ENCODE results near the gene PAXX.

Gene PAXX

GRCh38 chr9:136962163-136962562 lies 30.1 kb upstream of the PAXX start:
- WGBS, 2 experiments (ENCODE audit: insufficient coverage in 2 of 2): 94 to 98% methylated on average over 7 to 9 of the region's 9 CpGs
- Histone ChIP-seq H3K4me1 (ENCODE audit: control insufficient read depth, insufficient read depth, low read length, poor library complexity, severe bottlenecking) (peaks cover 3% of the 10 kb centered on the region), H3K27ac (ENCODE audit: low read depth, low read length, severe bottlenecking) (no peak overlapping the region), H3K9me3 (ENCODE audit: control insufficient read depth, low read length) (no peaks in the 10 kb centered on the region), H3K4me3 (ENCODE audit: extremely low read depth, insufficient read depth, low read length, poor library complexity, severe bottlenecking) (no peak overlapping the region), H3K36me3 (ENCODE audit: control insufficient read depth, insufficient read depth, low read length) (no peaks in the 10 kb centered on the region)

DNA sequence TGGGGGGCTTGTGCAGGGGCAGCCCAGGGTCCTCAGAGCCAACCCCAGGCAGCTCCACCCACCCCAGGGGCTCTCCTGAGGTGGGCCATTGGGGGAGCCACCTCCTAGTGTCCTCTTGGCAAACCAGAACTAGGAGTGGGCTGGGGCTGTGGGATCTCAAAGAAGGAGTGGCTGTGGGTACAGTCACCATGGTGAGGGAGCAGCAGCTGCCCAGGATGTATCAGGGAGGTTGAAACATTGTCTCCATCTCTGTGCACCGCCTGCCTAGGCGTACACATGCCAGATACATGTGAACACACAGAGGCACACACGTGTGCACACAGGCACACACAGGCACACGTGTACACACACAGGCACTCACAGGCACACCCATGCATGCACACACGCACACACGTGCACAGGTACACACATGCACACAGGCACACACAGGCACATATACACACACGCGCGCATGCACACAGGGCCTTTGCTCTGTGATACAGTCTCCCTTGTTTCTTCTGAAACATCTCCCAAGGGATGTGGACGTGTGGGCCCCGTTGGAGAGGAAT lies 29.4 kb upstream of the PAXX start:
- Histone ChIP-seq H3K4me1 (ENCODE audit: control insufficient read depth, insufficient read depth, low read length, poor library complexity, severe bottlenecking) (peaks cover 3% of the 10 kb centered on the region), H3K9me3 (ENCODE audit: control insufficient read depth, low read length) (no peaks in the 10 kb centered on the region), H3K36me3 (ENCODE audit: control insufficient read depth, insufficient read depth, low read length) (no peaks in the 10 kb centered on the region), H3K27ac (ENCODE audit: low read depth, low read length, severe bottlenecking) (no peak overlapping the region), H3K4me3 (ENCODE audit: extremely low read depth, insufficient read depth, low read length, poor library complexity, severe bottlenecking) (no peak overlapping the region)
- 97 to 100% methylated on average over 4 to 6 of the region's 11 CpGs for WGBS, 2 experiments (ENCODE audit: insufficient coverage in 2 of 2)

DNA sequence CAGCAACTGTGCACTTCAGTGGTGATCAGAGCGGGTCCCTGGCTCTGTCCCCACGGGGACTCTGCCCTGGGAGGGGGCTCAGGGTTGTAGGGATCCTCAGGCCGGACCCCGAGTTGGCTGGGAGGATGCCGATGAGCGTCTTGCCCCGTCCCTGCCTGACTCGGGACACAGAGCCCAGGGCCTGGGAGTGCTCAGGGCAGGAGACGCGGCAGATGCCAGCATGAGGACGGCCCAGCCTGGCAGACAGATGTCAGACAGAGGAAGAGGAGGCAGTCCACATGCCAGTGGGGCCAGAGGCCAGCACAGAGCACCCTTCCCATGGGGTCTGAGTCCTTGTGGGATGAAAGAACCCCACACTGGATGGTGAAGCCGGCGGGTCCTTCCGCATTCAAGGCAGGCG lies 28.9 kb upstream of the PAXX start:
- H3K4me1 ChIP-seq (ENCODE audit: control insufficient read depth, insufficient read depth, low read length, poor library complexity, severe bottlenecking): peaks cover 3% of the 10 kb centered on the region
- H3K4me3 ChIP-seq (ENCODE audit: extremely low read depth, insufficient read depth, low read length, poor library complexity, severe bottlenecking): no peak overlapping the region
- no peaks in the 10 kb centered on the region for H3K9me3 ChIP-seq (ENCODE audit: control insufficient read depth, low read length)
- WGBS, 2 experiments (ENCODE audit: insufficient coverage in 2 of 2): 91 to 94% methylated on average over 15 of the region's 15 CpGs
- H3K27ac ChIP-seq (ENCODE audit: low read depth, low read length, severe bottlenecking): no peak overlapping the region
- H3K36me3 ChIP-seq (ENCODE audit: control insufficient read depth, insufficient read depth, low read length): no peaks in the 10 kb centered on the region

DNA sequence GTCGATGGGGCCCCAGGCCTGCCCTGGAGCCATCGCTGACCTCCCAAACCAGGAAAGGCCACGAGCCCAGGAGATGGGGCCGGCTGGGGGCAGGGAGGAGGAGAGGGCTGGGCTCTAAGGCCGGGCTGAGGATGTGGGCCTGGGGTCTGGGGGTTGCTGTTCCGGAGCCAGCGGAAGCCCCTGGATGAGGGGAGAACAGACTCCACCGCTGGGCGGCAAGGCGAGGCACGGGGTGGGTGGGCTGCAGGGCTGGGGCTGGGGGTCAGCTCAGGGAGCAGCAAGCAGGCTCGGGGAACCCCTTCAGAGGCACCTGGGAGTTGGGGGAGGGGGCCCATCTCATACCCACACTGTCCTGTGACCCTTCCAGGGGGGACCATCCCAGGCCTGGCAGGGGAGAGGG lies 28.5 kb upstream of the PAXX start:
- Histone ChIP-seq H3K27ac (ENCODE audit: low read depth, low read length, severe bottlenecking) (no peak overlapping the region), H3K9me3 (ENCODE audit: control insufficient read depth, low read length) (no peaks in the 10 kb centered on the region), H3K4me1 (ENCODE audit: control insufficient read depth, insufficient read depth, low read length, poor library complexity, severe bottlenecking) (peaks cover 3% of the 10 kb centered on the region), H3K4me3 (ENCODE audit: extremely low read depth, insufficient read depth, low read length, poor library complexity, severe bottlenecking) (no peak overlapping the region), H3K36me3 (ENCODE audit: control insufficient read depth, insufficient read depth, low read length) (no peaks in the 10 kb centered on the region)
- 72 to 90% methylated on average over 3 to 8 of the region's 12 CpGs for WGBS, 2 experiments (ENCODE audit: insufficient coverage in 2 of 2)

DNA sequence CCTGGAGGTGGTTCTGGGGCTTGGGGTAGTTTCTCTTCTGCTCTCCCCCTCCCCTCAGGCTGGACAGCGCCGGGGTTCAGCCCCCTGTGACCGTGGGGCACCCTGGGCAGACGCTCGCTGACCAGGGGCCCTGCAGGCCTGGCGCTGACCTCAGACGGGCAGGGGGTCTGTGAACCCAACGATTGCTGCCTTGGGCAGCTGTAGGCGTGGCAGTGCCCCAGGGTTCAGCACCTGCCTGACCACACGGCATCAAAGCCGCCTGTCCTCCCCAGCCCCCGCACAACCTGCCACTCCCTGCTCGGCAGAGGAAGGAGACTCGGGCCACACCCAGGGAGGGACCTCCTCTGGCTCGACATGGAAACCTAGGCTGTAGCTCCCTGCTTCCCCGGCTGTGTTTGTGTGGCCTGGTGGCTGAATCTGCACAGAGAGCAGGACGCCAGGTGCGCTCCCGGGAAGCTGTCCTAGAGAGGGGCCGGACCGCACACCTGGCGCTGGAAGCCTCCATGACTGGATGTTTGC lies 28.0 kb upstream of the PAXX start:
- H3K4me3 ChIP-seq (ENCODE audit: extremely low read depth, insufficient read depth, low read length, poor library complexity, severe bottlenecking): no peak overlapping the region
- H3K27ac ChIP-seq (ENCODE audit: low read depth, low read length, severe bottlenecking): no peak overlapping the region
- WGBS, 2 experiments (ENCODE audit: insufficient coverage in 2 of 2): 83 to 86% methylated on average over 17 to 22 of the region's 22 CpGs
- no peaks in the 10 kb centered on the region for H3K36me3 ChIP-seq (ENCODE audit: control insufficient read depth, insufficient read depth, low read length)
- no peaks in the 10 kb centered on the region for H3K9me3 ChIP-seq (ENCODE audit: control insufficient read depth, low read length)
- H3K4me1 ChIP-seq (ENCODE audit: control insufficient read depth, insufficient read depth, low read length, poor library complexity, severe bottlenecking): peaks cover 3% of the 10 kb centered on the region

DNA sequence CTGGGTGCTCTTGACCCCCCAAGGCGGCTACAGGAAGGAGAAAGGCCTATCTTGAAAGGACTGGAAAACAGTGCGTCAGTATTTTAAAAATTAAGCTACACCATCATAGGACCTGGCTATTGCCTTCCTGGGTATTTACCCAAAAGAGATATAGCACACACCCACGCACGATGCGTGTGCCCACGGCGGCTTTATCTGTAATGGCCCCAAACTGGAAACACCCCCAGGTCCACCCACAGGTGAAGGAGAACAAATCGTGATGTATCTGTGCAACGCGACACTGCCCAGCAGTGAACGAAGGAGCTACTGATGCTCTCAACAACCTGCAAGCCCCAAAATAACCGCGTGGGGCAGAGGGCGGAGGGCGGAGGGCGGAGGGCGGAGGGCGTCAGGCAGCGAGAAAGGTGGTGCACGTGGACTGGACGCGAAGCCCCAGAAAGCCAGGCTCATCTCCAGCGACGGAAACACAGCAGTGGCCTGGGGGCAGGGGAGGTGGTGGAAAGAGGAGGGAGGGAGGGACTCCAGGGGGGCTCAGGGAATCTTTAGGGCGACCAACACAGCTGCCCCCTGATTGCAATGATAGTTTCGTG lies 27.3 kb upstream of the PAXX start:
- WGBS, 2 experiments (ENCODE audit: insufficient coverage in 2 of 2): 91 to 93% methylated on average over 18 to 24 of the region's 26 CpGs
- Histone ChIP-seq H3K36me3 (ENCODE audit: control insufficient read depth, insufficient read depth, low read length) (no peaks in the 10 kb centered on the region), H3K27ac (ENCODE audit: low read depth, low read length, severe bottlenecking) (no peak overlapping the region), H3K4me1 (ENCODE audit: control insufficient read depth, insufficient read depth, low read length, poor library complexity, severe bottlenecking) (peaks cover 3% of the 10 kb centered on the region), H3K9me3 (ENCODE audit: control insufficient read depth, low read length) (no peaks in the 10 kb centered on the region), H3K4me3 (ENCODE audit: extremely low read depth, insufficient read depth, low read length, poor library complexity, severe bottlenecking) (no peak overlapping the region)

DNA sequence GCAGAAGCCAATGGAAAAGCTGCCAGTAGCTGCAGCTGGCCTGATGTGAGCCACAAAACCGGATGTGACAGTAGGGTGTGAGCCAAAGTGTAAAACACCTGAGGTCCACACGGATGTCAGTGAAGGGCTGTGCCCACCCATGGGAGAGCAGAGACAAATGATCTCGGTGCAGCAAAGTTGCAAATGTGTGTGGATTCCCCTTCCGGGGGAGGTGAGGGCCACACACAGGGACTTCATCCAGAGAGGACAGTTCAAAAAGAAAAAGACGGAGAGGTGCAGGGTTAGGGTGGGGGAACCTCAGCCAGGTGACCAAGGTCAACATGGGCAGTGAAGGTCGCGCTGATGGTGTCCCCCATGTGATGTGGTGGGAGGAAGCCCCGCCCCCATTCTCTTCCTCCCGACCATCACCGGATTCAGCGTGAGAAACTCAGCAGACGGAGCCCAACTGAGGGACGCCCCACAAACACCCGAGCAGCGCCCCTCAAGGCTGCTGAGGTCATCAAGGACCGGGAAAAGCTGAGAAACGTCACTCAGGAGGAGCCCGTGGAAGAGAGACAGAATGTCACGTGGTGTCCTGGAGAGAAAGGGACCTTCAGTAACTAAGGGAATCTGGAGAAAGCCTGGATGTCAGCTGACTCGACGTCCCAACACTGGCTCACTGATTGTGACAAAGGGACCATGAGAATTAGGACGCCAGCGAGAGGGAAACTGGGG lies 26.3 kb upstream of the PAXX start:
- H3K9me3 ChIP-seq (ENCODE audit: control insufficient read depth, low read length): no peaks in the 10 kb centered on the region
- H3K27ac ChIP-seq (ENCODE audit: low read depth, low read length, severe bottlenecking): no peak overlapping the region
- no peaks in the 10 kb centered on the region for H3K36me3 ChIP-seq (ENCODE audit: control insufficient read depth, insufficient read depth, low read length)
- H3K4me1 ChIP-seq (ENCODE audit: control insufficient read depth, insufficient read depth, low read length, poor library complexity, severe bottlenecking): peaks cover 2% of the 10 kb centered on the region
- H3K4me3 ChIP-seq (ENCODE audit: extremely low read depth, insufficient read depth, low read length, poor library complexity, severe bottlenecking): no peak overlapping the region
- 63 to 66% methylated on average over 20 to 21 of the region's 23 CpGs for WGBS, 2 experiments (ENCODE audit: insufficient coverage in 2 of 2)

DNA sequence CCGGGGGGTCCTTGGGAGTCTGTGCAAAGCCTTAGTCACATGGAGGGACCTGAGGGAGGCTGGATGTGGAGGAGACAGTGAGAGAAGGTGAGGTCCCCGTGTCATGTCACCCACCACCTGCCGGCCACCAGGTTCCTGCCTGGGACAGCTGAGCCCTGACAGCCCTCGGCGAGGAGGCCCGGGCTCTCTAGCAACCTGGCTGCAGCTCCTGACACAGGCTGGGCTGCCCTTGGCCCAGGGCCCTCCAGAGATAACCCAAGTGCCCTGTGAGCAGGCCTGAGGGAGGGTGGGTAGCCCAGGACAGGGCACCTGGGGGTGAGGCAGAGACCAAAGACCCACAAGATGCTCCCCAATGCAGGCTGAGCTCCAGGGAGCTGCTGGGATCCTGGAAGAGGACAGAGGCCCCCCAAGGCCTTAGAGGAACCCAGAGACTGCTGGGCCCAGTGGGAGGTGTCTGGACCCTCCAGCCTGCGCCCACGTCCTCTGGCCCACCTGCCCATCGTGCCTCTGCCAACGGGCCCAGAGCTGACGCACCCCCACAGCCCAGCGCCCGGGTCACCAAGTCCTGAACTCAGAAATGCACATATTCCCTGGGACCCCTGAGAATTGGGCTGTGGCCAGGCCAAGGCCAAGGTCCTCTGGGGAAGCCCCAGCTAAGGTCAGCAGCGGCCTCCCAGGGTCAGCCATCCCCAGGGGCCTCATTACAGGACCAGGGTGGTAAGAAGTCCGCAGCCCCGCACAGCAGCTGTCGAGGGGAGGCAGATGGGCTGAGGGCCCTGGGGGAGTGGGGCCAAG lies 23.7 kb upstream of the PAXX start:
- no peak overlapping the region for H3K27ac ChIP-seq (ENCODE audit: low read depth, low read length, severe bottlenecking)
- no peak overlapping the region for H3K4me3 ChIP-seq (ENCODE audit: extremely low read depth, insufficient read depth, low read length, poor library complexity, severe bottlenecking)
- no peaks in the 10 kb centered on the region for H3K4me1 ChIP-seq (ENCODE audit: control insufficient read depth, insufficient read depth, low read length, poor library complexity, severe bottlenecking)
- no peaks in the 10 kb centered on the region for H3K9me3 ChIP-seq (ENCODE audit: control insufficient read depth, low read length)
- 90 to 95% methylated on average over 15 of the region's 17 CpGs for WGBS, 2 experiments (ENCODE audit: insufficient coverage in 2 of 2)
- H3K36me3 ChIP-seq (ENCODE audit: control insufficient read depth, insufficient read depth, low read length): no peaks in the 10 kb centered on the region

- no peaks in the 10 kb centered on the region for H3K9me3 ChIP-seq (ENCODE audit: control insufficient read depth, low read length)
- WGBS, 2 experiments (ENCODE audit: insufficient coverage in 2 of 2): 87 to 95% methylated on average over 16 to 17 of the region's 17 CpGs
- no peak overlapping the region for H3K4me3 ChIP-seq (ENCODE audit: extremely low read depth, insufficient read depth, low read length, poor library complexity, severe bottlenecking)
- no peaks in the 10 kb centered on the region for H3K4me1 ChIP-seq (ENCODE audit: control insufficient read depth, insufficient read depth, low read length, poor library complexity, severe bottlenecking)
- no peak overlapping the region for H3K27ac ChIP-seq (ENCODE audit: low read depth, low read length, severe bottlenecking)
- no peaks in the 10 kb centered on the region for H3K36me3 ChIP-seq (ENCODE audit: control insufficient read depth, insufficient read depth, low read length)
These were observed 23.1 kb upstream of the PAXX start for GRCh38 chr9:136969150-136969549.

DNA sequence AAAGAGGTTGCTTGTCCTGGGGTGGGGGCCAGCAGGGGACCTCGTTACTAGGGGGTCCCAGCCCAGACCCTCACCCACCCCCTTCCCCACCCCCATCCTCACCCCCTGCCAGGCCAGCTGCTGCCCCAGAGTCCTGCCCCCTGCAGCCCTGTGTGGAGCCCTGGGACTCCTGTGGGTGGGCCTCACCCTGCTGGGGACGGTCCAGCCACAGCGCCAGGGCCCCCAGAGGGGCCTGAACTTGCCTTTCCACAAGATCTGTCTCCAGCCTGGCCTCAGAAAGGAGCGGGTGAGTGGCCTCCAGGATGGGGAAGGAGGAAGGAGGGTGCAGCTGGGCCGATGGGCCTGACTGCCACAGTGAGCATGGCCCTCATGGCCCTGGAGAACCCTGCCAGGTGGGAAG lies 22.4 kb upstream of the PAXX start:
- Histone ChIP-seq H3K4me3 (ENCODE audit: extremely low read depth, insufficient read depth, low read length, poor library complexity, severe bottlenecking) (no peak overlapping the region), H3K36me3 (ENCODE audit: control insufficient read depth, insufficient read depth, low read length) (no peaks in the 10 kb centered on the region), H3K27ac (ENCODE audit: low read depth, low read length, severe bottlenecking) (no peak overlapping the region), H3K4me1 (ENCODE audit: control insufficient read depth, insufficient read depth, low read length, poor library complexity, severe bottlenecking) (no peaks in the 10 kb centered on the region), H3K9me3 (ENCODE audit: control insufficient read depth, low read length) (no peaks in the 10 kb centered on the region)
- 72 to 84% methylated on average over 3 to 4 of the region's 5 CpGs for WGBS, 2 experiments (ENCODE audit: insufficient coverage in 2 of 2)
